K562 (cell line): Measurements from ENCODE around the gene RYR3. TPM values are rescaled to one million over a fixed set of nuclear protein-coding genes. Genes with fewer than 3 reads are reported as not detected.

Experiments
- ATAC-seq: fragments of 200-7000 bp; cut with Tn5 transposase; 3 replicates; pipeline ENCODE4 v1.9.1; 2020; ENCODE audit warnings: moderate library complexity
- BruUV-seq: library from RNA; stranded (reverse); fragments of 400-500 nt; replicated peaks from 2 replicates; lab custom pipeline; 2021; lab: Mats Ljungman, UMichigan
- CTCF ChIA-PET: fragments of 300-600 bp; formaldehyde crosslinking; extraction: SDS; loops from one replicate; lab custom pipeline; 2021; ENCODE audit warnings: low intra/inter-chr PET ratio; lab: Yijun Ruan, JAX
- POLR2A ChIA-PET: fragments of 300-600, 350-650 bp; sonication (Branson Sonifier 250); formaldehyde crosslinking; extraction: SDS; loops from one replicate; lab custom pipeline; 2021; ENCODE audit warnings: antibody characterized with exemption, inconsistent platforms; lab: Yijun Ruan, JAX
- DNase-seq, 4 experiments: peaks; one replicate each; pipeline versions ENCODE4 v3.0.0 to v3.0.0-alpha.2; 2011 to 2018; ENCODE audit warnings: low spot score in 3 of 4, mixed read lengths in 3 of 4; ENCODE audit errors: extremely low read depth in 1 of 4
- FAIRE-seq: peaks from 2 replicates; lab custom pipeline; 2011; peaks lifted over from hg19 to GRCh38; lab: Jason Lieb, UNC
- H2AFZ ChIP-seq: 2 replicates; pipeline ENCODE4 v1.6.0; 2011; ENCODE audit warnings: low read depth, low read length, control low read depth, inconsistent platforms
- H3K27ac ChIP-seq: fragments of 200-600 bp; 3 replicates; pipeline ENCODE4 v1.8.0; 2011; ENCODE audit warnings: low read depth, mild to moderate bottlenecking, control low read depth, inconsistent platforms, low read length, moderate library complexity, mixed read lengths; ENCODE audit errors: extremely low read depth
- H3K27me3 ChIP-seq, 2 experiments: fragments of 300-600 bp in 1 of 2; 2 replicates in 1 of 2; 3 replicates in 1 of 2; pipeline versions ENCODE4 v1.6.0 to v1.8.0; 2011; ENCODE audit warnings: inconsistent platforms in 2 of 2, low read length in 2 of 2, mild to moderate bottlenecking in 1 of 2, mixed read lengths in 1 of 2, moderate library complexity in 1 of 2; ENCODE audit not compliant: control insufficient read depth in 2 of 2, insufficient read depth in 2 of 2
- H3K36me3 ChIP-seq: fragments of 300-600 bp; 3 replicates; pipeline ENCODE4 v1.8.0; 2011; ENCODE audit warnings: mild to moderate bottlenecking, low read length, inconsistent platforms; ENCODE audit not compliant: control insufficient read depth, insufficient read depth
- H3K4me1 ChIP-seq, 2 experiments: fragments of 200-600 bp in 1 of 2; replicated peaks in 1 of 2; 2 replicates in 1 of 2; 3 replicates in 1 of 2; pipeline versions ENCODE4 v1.5.1 to v1.8.0; 2011; ENCODE audit warnings: inconsistent platforms in 2 of 2, low read length in 2 of 2, mild to moderate bottlenecking in 1 of 2, mixed read lengths in 1 of 2, moderate library complexity in 1 of 2; ENCODE audit not compliant: control insufficient read depth in 2 of 2, insufficient read depth in 2 of 2
- H3K4me2 ChIP-seq: 2 replicates; pipeline ENCODE4 v1.6.1; 2011; ENCODE audit warnings: low read length, control low read depth, inconsistent platforms, mixed read lengths; ENCODE audit not compliant: insufficient read depth
- H3K4me3 ChIP-seq: fragments of 200-600 bp; sonication (generic), shearing (Covaris generic); 2 replicates; pipeline ENCODE4 v1.5.1; 2016; ENCODE audit warnings: control low read depth, inconsistent platforms
- H3K79me2 ChIP-seq: fragments of 200-600 bp; 3 replicates; pipeline ENCODE4 v1.8.0; 2011; ENCODE audit warnings: low read length, inconsistent platforms; ENCODE audit not compliant: control insufficient read depth, insufficient read depth
- H3K9ac ChIP-seq, 2 experiments: 2 replicates each; pipeline versions ENCODE4 v1.6.0 to v1.6.1; 2011; ENCODE audit warnings: low read depth in 2 of 2, low read length in 2 of 2, control low read depth in 1 of 2, inconsistent platforms in 1 of 2, mild to moderate bottlenecking in 1 of 2, mixed read lengths in 1 of 2; ENCODE audit not compliant: insufficient read depth in 1 of 2
- H3K9me1 ChIP-seq: one replicate; pipeline ENCODE4 v1.6.0; 2011; ENCODE audit warnings: inconsistent platforms, mild to moderate bottlenecking, low read length, moderate library complexity; ENCODE audit not compliant: control insufficient read depth, insufficient read depth
- H3K9me3 ChIP-seq: replicated peaks from 2 replicates; pipeline ENCODE4 v1.5.1; 2011; ENCODE audit warnings: low read depth, low read length, inconsistent platforms; ENCODE audit not compliant: control insufficient read depth, insufficient read depth
- H4K20me1 ChIP-seq: replicated peaks from 2 replicates; pipeline ENCODE4 v1.6.1; 2011; ENCODE audit warnings: low read length, inconsistent platforms, mixed read lengths; ENCODE audit not compliant: control insufficient read depth, insufficient read depth
- ATF2 ChIP-seq: sonication (generic); formaldehyde crosslinking; IDR thresholded peaks from 2 replicates; pipeline ENCODE4 v1.8.1; 2022; ENCODE audit warnings: missing genetic modification reagents
- GABPB1 ChIP-seq: sonication (generic); formaldehyde crosslinking; IDR thresholded peaks from 2 replicates; pipeline ENCODE4 v1.8.0; 2022; ENCODE audit warnings: mild to moderate bottlenecking, missing genetic modification reagents
- GATAD2A ChIP-seq: fragments of 450-650 bp; IDR thresholded peaks from 2 replicates; pipeline ENCODE4 v1.6.1; 2017
- HINFP ChIP-seq: fragments of 450-650 bp; conservative IDR thresholded peaks from 2 replicates; pipeline ENCODE4 v1.6.1; 2016; ENCODE audit warnings: missing genetic modification characterization, low read depth, mild to moderate bottlenecking, control low read depth, missing compliant biosample characterization
- KAT8 ChIP-seq: fragments of 450-650 bp; IDR thresholded peaks from 2 replicates; pipeline ENCODE4 v1.6.1; 2016; ENCODE audit warnings: low read depth, mild to moderate bottlenecking
- MTA2 ChIP-seq: fragments of 450-650 bp; IDR thresholded peaks from 2 replicates; pipeline ENCODE4 v1.6.1; 2016; ENCODE audit warnings: low read depth
- NFIC ChIP-seq: fragments of 450-650 bp; IDR thresholded peaks from 2 replicates; pipeline ENCODE4 v1.6.1; 2017; ENCODE audit warnings: mild to moderate bottlenecking, inconsistent platforms
- NUFIP1 ChIP-seq: fragments of 450-650 bp; IDR thresholded peaks from 2 replicates; pipeline ENCODE4 v1.6.1; 2018; ENCODE audit not compliant: partially characterized antibody
- PHF21A ChIP-seq: fragments of 450-650 bp; IDR thresholded peaks from 2 replicates; pipeline ENCODE4 v1.6.1; 2017; ENCODE audit warnings: low read depth, borderline replicate concordance
- PTTG1 ChIP-seq: fragments of 450-650 bp; IDR thresholded peaks from 2 replicates; pipeline ENCODE4 v1.6.1; 2016; ENCODE audit warnings: low read depth, mild to moderate bottlenecking, missing genetic modification characterization, missing compliant biosample characterization
- THRB ChIP-seq: fragments of 450-650 bp; formaldehyde crosslinking; conservative IDR thresholded peaks from 2 replicates; pipeline ENCODE4 v1.4.0; 2022; ENCODE audit warnings: mild to moderate bottlenecking, missing genetic modification characterization
- VEZF1 ChIP-seq: fragments of 200-800 bp; sonication (Bioruptor generic); IDR thresholded peaks from 2 replicates; pipeline ENCODE4 v1.6.1; 2017; ENCODE audit warnings: missing genetic modification characterization, missing compliant biosample characterization
- ZNF263 ChIP-seq: sonication (generic); formaldehyde crosslinking; IDR thresholded peaks from 2 replicates; pipeline ENCODE4 v1.8.0; 2022; ENCODE audit warnings: mild to moderate bottlenecking, missing genetic modification reagents, borderline replicate concordance
- ZNF699 ChIP-seq: fragments of 250-450 bp; sonication (Bioruptor Pico); IDR thresholded peaks from 2 replicates; pipeline ENCODE4 v1.8.0; 2021; ENCODE audit warnings: mild to moderate bottlenecking, moderate library complexity; ENCODE audit not compliant: insufficient replicate concordance
- WGBS: fragments of 100-300 bp; shearing (Covaris generic); methylation state at CpG from one replicate; pipeline ENCODE4 v1.1.6; 2016; ENCODE audit warnings: low coverage, mixed read lengths; ENCODE audit not compliant: insufficient coverage; ENCODE audit errors: missing lambda C conversion rate; 5-methylcytosine and 5-hydroxymethylcytosine counted together
- in situ Hi-C: fragments of 300-500 bp; cut with MboI; formaldehyde crosslinking; loops from 4 replicates; pipeline ENCODE4 v1.15.0; 2018; ENCODE audit warnings: inconsistent platforms, mixed read lengths
- intact Hi-C: fragments of 100-400 bp; cut with micrococcal nuclease; formaldehyde crosslinking; loops from 2 replicates; pipeline ENCODE4 v1.14.2; 2022
- polyA plus RNA-seq, 8 experiments: library from polyadenylated mRNA; depleted of rRNA in 4 of 8; stranded (reverse) in 5 of 8; unstranded in 3 of 8; fragments of >200 nt; fragmentation: Nextera tagmentation in 2 of 8; fragmentation: Illumina TruSeq in 1 of 8; extraction: Ambion mirVana in 2 of 8; extraction: Trizol in 1 of 8; gene quantifications; 2 replicates each; pipeline versions ENCODE4 v1.2.1 to v1.2.3, GENCODE V29; 2011 to 2014; ENCODE audit warnings: inconsistent platforms in 1 of 8, missing spikeins in 1 of 8
- total RNA-seq, 7 experiments: library from RNA; depleted of rRNA in 6 of 7; stranded (reverse); fragments of >200 nt in 6 of 7; fragmentation: Illumina TruSeq in 2 of 7; extraction: Trizol in 2 of 7; gene quantifications; 2 replicates each; pipeline versions ENCODE4 v1.2.1 to v1.2.3, GENCODE V29; 2011 to 2021; ENCODE audit warnings: low replicate concordance in 1 of 7
- TF ChIP-seq, protein P1 (sequence below): sonication (generic); IDR thresholded peaks from 2 replicates; pipeline ENCODE4 v1.6.1; 2016

RYR3 gene
- total and polyA plus RNA-seq, 9 of the 15 experiments (the other 6 are each of a cell fraction or from before 2014, with no cell fraction given) = 0.04 TPM; not detected in 8

DNA sequence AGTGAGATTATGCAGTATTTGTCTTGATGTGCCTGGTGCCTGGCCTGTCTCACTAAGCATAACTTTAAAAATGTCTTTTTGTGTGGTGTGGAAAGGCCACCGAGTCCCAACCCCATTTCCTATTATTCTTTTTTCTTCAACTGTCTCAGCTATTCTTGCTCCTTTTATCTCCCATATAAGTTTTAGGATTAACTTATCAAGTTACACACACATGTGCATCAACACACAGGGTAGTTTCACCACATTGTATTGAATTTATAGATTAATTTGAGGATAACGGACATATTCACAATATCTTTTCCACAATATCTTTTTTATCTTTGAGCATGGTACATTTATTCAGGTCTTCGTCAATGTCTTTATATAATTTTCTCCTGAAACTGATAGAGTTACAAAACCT lies 127.6 kb downstream of the RYR3 start:
- H3K9me3 ChIP-seq = no peaks in the 10 kb centered on the region
- H3K27me3 ChIP-seq = no peaks in the 10 kb centered on the region
- BruUV-seq = no TSS peak
- in situ Hi-C loops (no loop called here), intact Hi-C loops (no loop called here)
- no peak overlapping the region for H2AFZ ChIP-seq
- H3K4me2 ChIP-seq = no peak overlapping the region
- ChIA-PET POLR2A (interaction anchor here (0.7 kb wide), 1 partner anchor 8 kb away, joined by 4 read pairs; no protein-coding TSS in a partner anchor), CTCF (no interaction called here)
- H3K4me3 ChIP-seq = no peak overlapping the region
- no peaks in the 10 kb centered on the region for H3K36me3 ChIP-seq
- ATAC-seq (no peak), FAIRE-seq (no peak), DNase-seq (no peak)
- H3K79me2 ChIP-seq = no peaks in the 10 kb centered on the region
- no peak overlapping the region for H3K9ac ChIP-seq
- H3K9me1 ChIP-seq = no peaks in the 10 kb centered on the region
- peaks cover 0 to 5% of the 10 kb centered on the region in 2 experiments; a peak in 2 of 5 replicates for H3K4me1 ChIP-seq
- no peak overlapping the region for H3K27ac ChIP-seq
- no peaks in the 10 kb centered on the region for H4K20me1 ChIP-seq
- WGBS = 0% methylated on average over 3 of the region's 3 CpGs
- TF ChIP-seq, protein P1, sequence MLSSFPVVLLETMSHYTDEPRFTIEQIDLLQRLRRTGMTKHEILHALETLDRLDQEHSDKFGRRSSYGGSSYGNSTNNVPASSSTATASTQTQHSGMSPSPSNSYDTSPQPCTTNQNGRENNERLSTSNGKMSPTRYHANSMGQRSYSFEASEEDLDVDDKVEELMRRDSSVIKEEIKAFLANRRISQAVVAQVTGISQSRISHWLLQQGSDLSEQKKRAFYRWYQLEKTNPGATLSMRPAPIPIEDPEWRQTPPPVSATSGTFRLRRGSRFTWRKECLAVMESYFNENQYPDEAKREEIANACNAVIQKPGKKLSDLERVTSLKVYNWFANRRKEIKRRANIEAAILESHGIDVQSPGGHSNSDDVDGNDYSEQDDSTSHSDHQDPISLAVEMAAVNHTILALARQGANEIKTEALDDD = no peak
- TF ChIP-seq MTA2 (no peak), KAT8 (no peak), NUFIP1 (no peak), PHF21A (no peak), GATAD2A (no peak), THRB (CRISPR knock-in tag) (no peak), VEZF1 (CRISPR knock-in tag) (no peak), ATF2 (CRISPR knock-in tag) (no peak), ZNF699 (CRISPR knock-in tag) (no peak), ZNF263 (no peak), NFIC (no peak), PTTG1 (tag) (no peak), GABPB1 (no peak), HINFP (tag) (no peak)
